NCI-H524 (cell line): ENCODE data around the gene CCDC120.

Experiments used
- DNase-seq, 2 experiments: peaks; one replicate each; lab custom pipeline; 2025; lab: John Stamatoyannopoulos, UW

CCDC120 gene

GRCh38 chrX:49101629-49101984, 42.8 kb downstream of the CCDC120 start:
- DNase-seq, result peak in 1 of 2 experiments; percentile 44

DNA sequence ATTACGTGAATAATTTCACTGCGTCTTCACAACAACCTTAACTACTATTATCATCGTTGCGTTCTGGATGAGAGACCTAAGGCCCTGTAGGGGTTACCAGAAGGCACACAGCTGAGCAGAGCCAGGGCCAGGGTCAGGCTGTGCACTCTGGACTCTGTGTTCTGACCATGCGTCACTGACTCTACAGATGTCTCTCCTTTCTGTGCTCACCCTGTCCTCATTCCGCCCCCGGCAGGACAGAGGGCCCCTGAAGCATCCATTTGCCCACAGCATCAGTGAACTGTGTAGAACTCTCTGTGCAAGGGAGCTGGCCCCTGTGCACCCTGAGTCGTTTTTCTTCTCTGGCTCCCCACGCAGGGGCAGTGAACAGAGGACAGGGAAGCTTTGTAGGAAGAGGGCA, 43.4 kb downstream of the CCDC120 start:
- DNase-seq, result no peak

- DNase-seq, result no peak
These were observed 44.8 kb downstream of the CCDC120 start for GRCh38 chrX:49103637-49104036.

GRCh38 chrX:49106296-49106695, 47.5 kb downstream of the CCDC120 start:
- DNase-seq, result no peak

DNA sequence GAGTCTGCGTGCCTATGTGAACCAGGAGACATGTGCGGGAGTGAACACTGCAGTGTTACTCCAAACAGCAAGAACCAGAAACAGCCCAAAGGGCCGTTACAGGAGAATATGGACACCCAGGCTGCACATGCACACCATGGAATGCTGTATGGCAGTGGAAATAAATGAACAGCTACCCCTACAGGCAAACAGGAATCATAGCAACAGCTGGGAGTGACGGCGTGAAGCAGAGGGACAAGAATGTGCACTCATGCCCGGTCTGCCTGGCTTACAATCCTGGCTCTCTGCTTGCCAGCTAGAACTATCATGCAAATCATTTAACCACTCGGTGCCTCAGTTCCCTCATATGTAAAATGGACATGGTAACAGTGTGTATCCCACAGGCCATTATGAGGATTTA, 48.1 kb downstream of the CCDC120 start:
- DNase-seq, result peak in 1 of 2 experiments; percentile 48

- no peak for DNase-seq
These were observed 49.8 kb downstream of the CCDC120 start for GRCh38 chrX:49108641-49109040.

DNA sequence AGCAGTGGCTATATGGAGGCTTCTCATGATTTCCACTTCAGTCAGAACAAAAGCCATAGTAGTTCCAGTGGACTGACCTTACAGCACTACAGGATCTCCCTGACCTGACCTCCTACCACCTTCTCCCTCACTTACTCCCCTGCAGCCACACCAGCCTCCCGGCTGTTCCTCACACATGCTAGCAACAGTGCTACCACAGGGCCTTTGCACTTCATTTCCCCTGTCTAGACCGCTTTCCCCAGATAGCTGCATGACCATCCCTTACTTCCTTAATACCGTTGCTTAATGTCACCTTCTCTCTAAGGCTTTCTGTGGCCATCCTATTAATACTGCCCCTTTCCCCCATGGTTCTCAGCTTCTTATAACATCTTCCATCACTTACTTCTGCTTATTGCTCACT, 51.6 kb downstream of the CCDC120 start:
- DNase-seq, result no peak

GRCh38 chrX:49111791-49112190, 53.0 kb downstream of the CCDC120 start:
- DNase-seq, result no peak

GRCh38 chrX:49116076-49116475, 57.3 kb downstream of the CCDC120 start:
- no peak for DNase-seq

DNA sequence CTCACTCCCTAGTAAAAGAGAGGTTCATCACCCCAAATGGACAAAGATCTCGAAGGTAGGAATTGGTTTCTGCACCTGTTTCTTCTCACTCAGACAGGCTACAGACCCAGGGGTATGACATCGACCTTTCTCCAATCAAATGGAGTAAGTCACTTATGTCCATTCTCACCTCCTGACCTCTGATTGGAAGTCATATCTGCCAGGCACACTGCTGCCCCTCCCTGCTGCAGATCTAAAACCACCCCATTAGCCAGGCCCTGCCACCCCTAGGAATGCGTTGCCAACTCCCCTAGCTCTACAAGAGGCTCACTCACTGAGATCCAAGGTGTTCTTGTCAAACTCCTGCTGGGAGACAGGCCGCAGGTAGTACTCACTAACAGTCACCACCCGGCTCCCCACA, 57.9 kb downstream of the CCDC120 start:
- no peak for DNase-seq

- DNase-seq, result no peak
These were observed 58.8 kb downstream of the CCDC120 start for GRCh38 chrX:49117581-49117980.
